GM19238 (cell line): ENCODE measurements around the gene ABT1.

Experiments
- DNase-seq: peaks from one replicate; pipeline ENCODE4 v3.0.0; 2011; ENCODE audit warnings: low spot score; ENCODE audit not compliant: insufficient read length

The ABT1 gene

GRCh38 chr6:26602262-26602661, 5.5 kb downstream of the ABT1 start:
- DNase-seq: no peak

DNA sequence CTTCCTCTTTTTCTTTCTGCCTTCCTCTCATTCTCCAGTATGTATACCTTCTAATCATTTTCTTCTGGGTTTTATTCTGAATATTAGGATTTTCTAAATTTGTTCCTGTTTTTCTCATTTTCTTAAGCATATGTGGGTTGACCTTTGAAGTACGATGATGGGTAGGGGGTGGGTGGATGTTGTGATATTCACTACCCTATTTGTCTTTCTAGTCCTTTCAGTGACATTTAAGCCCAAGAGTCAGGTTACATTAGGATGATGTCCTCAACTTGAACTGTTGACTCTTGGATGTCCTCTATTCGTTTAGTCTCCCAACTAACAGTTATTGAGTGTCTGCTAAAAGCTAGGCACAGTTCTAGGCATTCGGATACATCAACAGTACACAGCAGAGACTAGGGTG, 7.3 kb downstream of the ABT1 start:
- DNase-seq: no peak

- no peak for DNase-seq
Observed at GRCh38 chr6:26604797-26605196, 8.0 kb downstream of the ABT1 start.

GRCh38 chr6:26607434-26608230, 10.9 kb downstream of the ABT1 start:
- DNase-seq: peak; percentile 44

GRCh38 chr6:26609463-26609862, 12.7 kb downstream of the ABT1 start:
- no peak for DNase-seq

DNA sequence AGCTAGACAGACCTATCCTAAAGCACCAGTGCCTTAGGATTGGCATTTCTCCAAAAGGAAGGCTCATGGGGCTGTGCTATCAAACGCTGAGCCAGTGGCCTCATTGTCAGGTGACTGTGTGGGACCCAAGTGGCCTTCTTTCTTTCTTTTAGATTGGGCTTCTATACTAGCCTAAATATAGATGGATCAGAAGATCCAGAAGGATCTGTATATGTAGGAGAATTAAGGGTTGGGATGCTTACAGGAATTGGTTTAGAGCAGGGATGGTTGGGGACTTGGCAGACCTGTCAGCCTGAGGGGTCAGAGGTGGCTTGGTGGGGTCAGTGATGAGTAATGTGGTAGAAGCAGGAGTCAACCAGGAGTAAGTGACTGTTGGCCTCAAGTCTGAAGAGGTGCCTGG, 14.8 kb downstream of the ABT1 start:
- no peak for DNase-seq

- no peak for DNase-seq
Observed at GRCh38 chr6:26613201-26613600, 16.4 kb downstream of the ABT1 start.

DNA sequence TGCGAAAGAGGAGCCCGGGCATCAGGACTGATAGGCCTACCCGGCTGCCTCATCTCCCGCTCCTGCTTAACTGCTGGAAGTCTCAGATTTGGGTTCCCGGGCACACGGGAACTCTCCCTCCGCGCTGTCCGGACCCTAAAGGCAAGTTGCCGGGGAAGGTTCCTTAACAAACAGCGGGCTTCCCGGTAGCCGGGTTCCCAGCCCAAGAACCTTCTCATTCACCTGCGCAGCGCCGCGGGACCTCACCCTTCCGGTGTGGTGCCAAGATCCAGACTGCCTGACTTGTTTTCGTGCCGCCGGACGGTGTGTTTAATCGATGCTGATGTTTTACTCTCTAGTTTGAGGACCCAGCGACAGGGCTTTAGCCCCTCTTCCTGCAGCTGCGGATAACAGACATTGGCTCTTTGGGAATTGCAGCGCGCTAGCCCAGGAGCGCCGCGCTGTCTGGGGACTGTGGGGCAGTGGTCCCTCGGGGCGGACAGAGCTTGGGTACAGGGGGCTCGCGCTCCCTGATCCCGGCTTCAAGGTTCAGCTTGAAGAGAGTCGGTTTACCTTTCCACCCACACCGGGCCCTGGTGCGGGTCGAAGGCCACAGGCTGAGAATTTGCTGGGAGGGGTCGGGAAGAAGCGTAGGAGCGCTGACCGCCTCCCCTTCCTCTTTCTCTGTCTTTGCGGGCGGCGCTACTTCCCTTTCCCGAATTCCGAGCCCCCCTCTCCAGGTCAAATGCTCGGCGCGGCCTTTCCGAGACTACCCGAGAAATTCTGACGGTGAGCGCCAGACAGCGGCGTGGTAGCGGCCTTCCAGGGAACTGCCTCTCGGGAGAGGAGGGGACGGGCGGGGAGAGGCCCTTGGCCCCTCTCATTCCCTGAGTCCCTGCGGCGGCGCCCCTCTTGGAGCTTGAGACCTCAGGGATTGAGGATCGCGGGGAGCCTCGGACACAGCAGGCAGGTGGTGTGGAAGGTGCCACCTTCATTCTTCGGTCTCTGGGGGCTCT, 17.2 kb downstream of the ABT1 start:
- no peak for DNase-seq

GRCh38 chr6:26623339-26623859, 26.6 kb downstream of the ABT1 start:
- DNase-seq: no peak

- DNase-seq: no peak
Observed at GRCh38 chr6:26624557-26624956, 27.8 kb downstream of the ABT1 start.

DNA sequence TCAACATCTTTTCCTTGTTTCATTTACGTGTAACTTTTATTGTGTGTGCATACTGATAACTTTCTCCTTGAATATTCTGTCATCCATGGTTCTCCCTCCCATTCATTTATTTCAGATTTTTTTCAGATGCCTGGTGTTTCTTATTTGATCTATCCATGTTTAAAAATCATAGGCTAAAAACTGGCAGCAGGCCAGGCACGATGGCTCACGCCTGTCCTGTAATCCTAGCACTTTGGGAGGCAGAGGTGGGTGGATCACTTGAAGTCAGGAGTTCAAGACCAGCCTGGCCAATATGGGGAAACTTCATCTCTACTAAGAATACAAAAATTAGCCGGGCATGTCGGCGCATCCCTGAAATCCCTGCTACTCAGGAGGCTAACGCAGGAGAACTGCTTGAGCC, 31.1 kb downstream of the ABT1 start:
- DNase-seq: no peak

- DNase-seq: no peak
Observed at GRCh38 chr6:26629359-26629758, 32.6 kb downstream of the ABT1 start.

DNA sequence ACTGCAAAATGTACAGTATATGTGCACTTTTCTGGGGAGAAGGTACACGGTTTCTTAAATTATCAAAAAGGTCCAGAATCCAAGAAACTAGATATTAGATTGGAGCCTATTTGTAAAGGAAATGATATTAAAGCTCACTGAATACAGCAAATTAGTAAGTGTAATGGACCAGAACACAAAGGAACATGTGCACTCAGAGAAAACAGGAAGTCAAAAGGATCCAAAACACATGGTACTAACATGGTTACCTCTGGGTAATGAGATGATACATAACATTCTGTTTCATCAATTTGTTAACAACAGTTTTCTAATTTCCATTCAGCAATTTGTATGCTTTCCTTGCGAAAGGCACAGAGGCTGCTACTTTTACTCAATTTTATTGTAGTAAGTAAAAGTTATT, 44.1 kb downstream of the ABT1 start:
- DNase-seq: no peak

- DNase-seq: no peak
Observed at GRCh38 chr6:26646074-26646473, 49.3 kb downstream of the ABT1 start.
